ENCODE measurements around the gene ALDOC.
"Not testable (repeated sequence)": the region's sequence is repeated elsewhere in the genome, so short reads cannot be mapped to it uniquely, and the experiment has no call there.

Gene ALDOC

GRCh38 chr17:28576758-28577465, at the start of gene ALDOC:
TSS of gene ALDOC (minus strand) at chr17:28576895. CDS start at chr17:28575532, 1,363 bp downstream.
- DNase-seq: peak; percentile 97

GRCh38 chr17:28624148-28624547, 47.5 kb upstream of the ALDOC start:
- DNase-seq: no peak

- DNase-seq: no peak
Observed at GRCh38 chr17:28623696-28624095, 47.0 kb upstream of the ALDOC start.

- no peak for DNase-seq
Observed at GRCh38 chr17:28622186-28622585, 45.5 kb upstream of the ALDOC start.

GRCh38 chr17:28620010-28620409, 43.3 kb upstream of the ALDOC start:
- DNase-seq: no peak

- DNase-seq: no peak
Observed at GRCh38 chr17:28618464-28618863, 41.8 kb upstream of the ALDOC start.

- DNase-seq: no peak
Observed at GRCh38 chr17:28616281-28616680, 39.6 kb upstream of the ALDOC start.

GRCh38 chr17:28615260-28615940, 38.7 kb upstream of the ALDOC start:
- DNase-seq: no peak

GRCh38 chr17:28613931-28614381, 37.3 kb upstream of the ALDOC start, which contains the start of gene RSKR:
TSS of gene RSKR (minus strand) at chr17:28614185. CDS start at chr17:28614161, 24 bp downstream.
- DNase-seq: no peak

GRCh38 chr17:28612936-28613872, 36.5 kb upstream of the ALDOC start:
- DNase-seq: peak; percentile 32 to 50

- no peak for DNase-seq
Observed at GRCh38 chr17:28612531-28612930, 35.8 kb upstream of the ALDOC start.

- no peak for DNase-seq
Observed at GRCh38 chr17:28610376-28610775, 33.7 kb upstream of the ALDOC start.

GRCh38 chr17:28604031-28604430, 27.3 kb upstream of the ALDOC start:
- DNase-seq: not testable (repeated sequence)

GRCh38 chr17:28599311-28600184, 22.9 kb upstream of the ALDOC start:
- DNase-seq: peak; percentile 64 to 72

- DNase-seq: peak; percentile 95
Observed at GRCh38 chr17:28598799-28599310, 22.2 kb upstream of the ALDOC start, which contains the start of gene SPAG5. TSS of gene SPAG5 (minus strand) at chr17:28599025. CDS start at chr17:28598946, 79 bp downstream.

- no peak for DNase-seq
Observed at GRCh38 chr17:28598389-28598788, 21.7 kb upstream of the ALDOC start.

GRCh38 chr17:28597606-28598383, 21.1 kb upstream of the ALDOC start:
- no peak for DNase-seq

GRCh38 chr17:28592260-28592659, 15.6 kb upstream of the ALDOC start:
- no peak for DNase-seq

GRCh38 chr17:28585851-28586250, 9.2 kb upstream of the ALDOC start:
- no peak for DNase-seq

- DNase-seq: no peak
Observed at GRCh38 chr17:28584434-28584833, 7.7 kb upstream of the ALDOC start.

- DNase-seq: no peak
Observed at GRCh38 chr17:28582513-28582912, 5.8 kb upstream of the ALDOC start.
